BLaER1 treated with 17β-estradiol and CSF1 and Interleukin-3, amounts not matched to agents 10 nM and 100 nM (cell line): ENCODE measurements around the gene SLC26A11.
A peak's percentile ranks its signal among the peaks of the same experiment; 100 is the strongest.
"Not testable (repeated sequence)": the region's sequence is repeated elsewhere in the genome, so short reads cannot be mapped to it uniquely, and the experiment has no call there.

Experiments used
- H3K27ac ChIP-seq, 11 experiments: shearing (Covaris generic); formaldehyde crosslinking; 2 replicates each; pipeline ENCODE4 v1.8.1; 2022
- H3K27me3 ChIP-seq, 11 experiments: shearing (Covaris generic); formaldehyde crosslinking; 2 replicates each; pipeline ENCODE4 v1.8.1; 2022
- H3K36me3 ChIP-seq, 11 experiments: shearing (Covaris generic); formaldehyde crosslinking; 2 replicates each; pipeline ENCODE4 v1.8.1; 2022
- H3K4me1 ChIP-seq, 10 experiments: shearing (Covaris generic); formaldehyde crosslinking; 2 replicates each; pipeline ENCODE4 v1.8.1; 2022
- H3K4me2 ChIP-seq, 11 experiments: shearing (Covaris generic); formaldehyde crosslinking; 2 replicates each; pipeline ENCODE4 v1.8.1; 2022
- H3K4me3 ChIP-seq, 10 experiments: shearing (Covaris generic); formaldehyde crosslinking; 2 replicates each; pipeline ENCODE4 v1.8.1; 2022
- H3K9ac ChIP-seq, 11 experiments: shearing (Covaris generic); formaldehyde crosslinking; 2 replicates each; pipeline ENCODE4 v1.8.1; 2022
- H3K9me3 ChIP-seq, 11 experiments: shearing (Covaris generic); formaldehyde crosslinking; replicated peaks in 1 of 11; 2 replicates each; pipeline ENCODE4 v1.8.1; 2022
- H4K20me1 ChIP-seq, 11 experiments: shearing (Covaris generic); formaldehyde crosslinking; 2 replicates each; pipeline ENCODE4 v1.8.1; 2022
- Cebpa-rat ChIP-seq, 11 experiments: shearing (Covaris generic); IDR thresholded peaks; 2 replicates each; pipeline ENCODE4 v1.8.1; 2022

The SLC26A11 gene

DNA sequence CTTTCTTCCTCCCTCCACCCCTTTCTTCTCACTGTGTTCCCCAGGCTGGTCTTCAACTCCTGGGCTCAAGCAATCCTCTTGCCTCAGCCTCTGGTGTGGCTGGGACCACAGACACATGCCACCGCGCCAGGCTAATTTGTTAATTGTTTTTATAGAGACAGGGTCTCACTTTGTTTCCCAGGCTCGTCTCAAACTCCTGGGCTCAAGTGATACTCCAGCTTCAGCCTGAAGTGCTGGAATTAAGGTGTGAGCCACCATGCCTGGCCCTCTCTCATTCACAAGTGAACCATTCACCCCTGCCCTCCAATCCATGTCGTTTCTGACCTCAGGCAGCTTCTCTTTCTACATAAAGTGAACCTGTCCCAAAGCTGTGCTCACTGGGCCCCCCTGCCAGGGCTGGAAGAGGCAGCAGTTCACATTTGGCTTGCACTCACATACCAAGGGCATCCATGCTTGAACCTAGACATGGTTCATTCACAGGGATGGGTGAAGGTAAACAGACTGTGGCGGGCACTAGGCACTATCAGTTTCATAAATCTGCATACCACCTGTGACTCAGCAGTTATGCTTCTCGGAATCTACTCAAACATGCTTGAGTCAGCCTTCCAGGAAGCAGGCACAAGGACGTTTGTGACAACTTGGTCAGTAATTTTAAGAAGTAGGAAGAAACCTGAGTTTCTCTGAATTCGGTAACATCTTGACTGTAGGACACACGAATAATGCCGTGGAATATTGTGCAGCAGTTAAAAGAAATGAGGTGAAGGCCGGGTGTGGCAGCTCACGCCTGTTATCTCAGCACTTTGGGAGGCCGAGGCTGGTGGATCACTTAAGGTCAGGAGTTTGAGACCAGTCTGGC is 34.4 kb downstream of the SLC26A11 start:
- H3K4me3 ChIP-seq: peak overlapping the region in 3 of 10 experiments; percentile 2 to 20 (median 4); a peak in 2 of 20 replicates
- no peaks in the 10 kb centered on the region for H3K27me3 ChIP-seq
- H3K9me3 ChIP-seq: no peaks in the 10 kb centered on the region
- H3K9ac ChIP-seq: peak overlapping the region; percentile 24 to 76 (median 65); a peak in 20 of 22 replicates
- H3K36me3 ChIP-seq: peaks cover 0 to 18% (median 0%) of the 10 kb centered on the region in 11 experiments; a peak in 3 of 22 replicates
- TF ChIP-seq Cebpa-rat (IDR thresholded peaks at IDR 0.05): no peak
- peaks cover 45 to 69% (median 56%) of the 10 kb centered on the region in 10 experiments for H3K4me1 ChIP-seq
- peak overlapping the region; percentile 48 to 86 (median 78); a peak in 21 of 22 replicates for H3K27ac ChIP-seq
- H3K4me2 ChIP-seq: peak overlapping the region; percentile 52 to 88 (median 78)
- H4K20me1 ChIP-seq: no peaks in the 10 kb centered on the region

DNA sequence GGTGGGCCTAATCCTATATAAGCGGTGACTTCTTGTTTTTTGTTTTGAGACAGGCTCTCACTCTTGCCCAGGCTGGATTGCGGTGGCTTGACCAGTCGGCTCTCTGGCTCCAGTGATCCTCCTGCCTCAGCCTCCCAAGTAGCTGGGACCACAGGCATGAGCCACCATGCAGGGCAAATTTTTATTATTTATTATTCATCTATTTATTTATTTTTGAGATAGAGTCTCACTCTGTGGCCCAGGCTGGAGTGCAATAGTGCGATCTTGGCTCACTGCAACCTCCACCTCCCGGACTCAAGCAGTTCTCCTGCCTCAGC is 35.8 kb downstream of the SLC26A11 start:
- H3K27me3 ChIP-seq: no peaks in the 10 kb centered on the region
- peak overlapping the region in 1 of 11 experiments; percentile 70; a peak in 1 of 22 replicates for H3K9ac ChIP-seq
- peaks cover 51 to 74% (median 62%) of the 10 kb centered on the region in 10 experiments for H3K4me1 ChIP-seq
- peaks cover 0 to 10% (median 0%) of the 10 kb centered on the region in 11 experiments; a peak in 2 of 22 replicates for H3K36me3 ChIP-seq
- no peaks in the 10 kb centered on the region for H4K20me1 ChIP-seq
- H3K27ac ChIP-seq: peak overlapping the region in 6 of 11 experiments; percentile 78 to 86 (median 83); a peak in 7 of 22 replicates
- H3K9me3 ChIP-seq: no peaks in the 10 kb centered on the region
- H3K4me3 ChIP-seq: no peak overlapping the region
- peak overlapping the region in 4 of 11 experiments; percentile 78 to 88 (median 80); a peak in 7 of 22 replicates for H3K4me2 ChIP-seq
- no peak for TF ChIP-seq Cebpa-rat (IDR thresholded peaks at IDR 0.05)

DNA sequence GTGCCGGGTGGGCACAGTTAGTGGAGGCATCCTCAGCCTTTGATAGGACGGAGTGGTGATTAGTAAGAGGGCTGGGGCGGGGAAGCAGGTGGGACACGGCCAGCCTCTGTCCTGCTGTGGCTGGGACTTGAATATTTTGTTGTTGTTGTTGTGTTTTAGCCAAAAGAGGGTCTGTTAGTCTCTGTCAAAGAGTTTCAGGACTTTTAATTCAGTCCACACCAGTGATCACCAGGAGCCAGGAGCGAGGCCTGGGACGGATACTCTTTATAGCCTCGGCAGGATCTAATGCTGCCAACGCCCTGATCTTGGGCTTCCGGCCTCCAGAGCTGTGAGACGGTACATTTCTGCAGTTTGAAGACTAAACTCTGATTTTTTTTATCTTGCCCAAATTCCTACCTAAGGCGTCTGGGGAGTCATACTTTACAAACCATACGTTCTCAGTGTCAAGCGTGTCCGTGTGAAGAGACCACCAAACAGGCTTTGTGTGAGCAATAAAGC is 37.5 kb downstream of the SLC26A11 start:
- Histone ChIP-seq H4K20me1 (peaks cover 0 to 9% (median 0%) of the 10 kb centered on the region in 11 experiments; a peak in 7 of 22 replicates), H3K4me3 (no peak overlapping the region), H3K36me3 (peaks cover 0 to under 1% (median 0%) of the 10 kb centered on the region in 11 experiments; a peak in 1 of 22 replicates), H3K9me3 (no peaks in the 10 kb centered on the region), H3K9ac (peak overlapping the region in 5 of 11 experiments; percentile 1 to 37 (median 27); a peak in 7 of 22 replicates), H3K4me2 (peak overlapping the region; percentile 38 to 99 (median 94); a peak in 21 of 22 replicates), H3K4me1 (peaks cover 65 to 83% (median 73%) of the 10 kb centered on the region in 10 experiments), H3K27ac (peak overlapping the region in 5 of 11 experiments; percentile 35 to 93 (median 56); a peak in 13 of 22 replicates), H3K27me3 (no peaks in the 10 kb centered on the region)
- TF ChIP-seq Cebpa-rat (IDR thresholded peaks at IDR 0.05): no peak

DNA sequence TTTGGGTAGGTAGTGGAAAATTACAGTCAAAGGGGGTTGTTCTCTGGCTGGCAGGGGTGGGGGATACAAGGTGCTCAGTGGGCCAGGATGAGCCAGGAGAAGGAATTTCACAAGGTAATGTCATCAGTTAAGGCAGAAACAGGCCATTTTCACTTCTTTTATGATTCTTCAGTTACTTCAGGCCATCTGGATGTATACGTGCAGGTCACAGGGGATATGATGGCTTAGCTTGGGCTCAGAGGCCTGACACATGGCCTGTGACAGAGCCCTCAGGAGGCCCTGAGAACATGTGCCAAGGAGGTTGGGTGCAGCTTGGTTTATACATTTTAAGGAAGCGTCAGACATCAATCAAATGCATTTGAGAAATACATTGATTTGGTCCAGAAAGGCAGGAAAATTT is 38.1 kb downstream of the SLC26A11 start:
- H4K20me1 ChIP-seq: peaks cover 0 to 15% (median 0%) of the 10 kb centered on the region in 11 experiments; a peak in 7 of 22 replicates
- not testable (repeated sequence) for H3K9me3 ChIP-seq, H3K36me3 ChIP-seq, H3K27me3 ChIP-seq, H3K4me3 ChIP-seq
- peak overlapping the region; percentile 22 to 99 (median 94); a peak in 21 of 22 replicates for H3K4me2 ChIP-seq
- H3K9ac ChIP-seq: peak overlapping the region in 2 of 11 experiments; percentile 32 to 48; a peak in 2 of 22 replicates
- peak overlapping the region in 4 of 11 experiments; percentile 16 to 94 (median 92); a peak in 6 of 22 replicates for H3K27ac ChIP-seq
- H3K4me1 ChIP-seq: peaks cover 70 to 83% (median 76%) of the 10 kb centered on the region in 10 experiments

DNA sequence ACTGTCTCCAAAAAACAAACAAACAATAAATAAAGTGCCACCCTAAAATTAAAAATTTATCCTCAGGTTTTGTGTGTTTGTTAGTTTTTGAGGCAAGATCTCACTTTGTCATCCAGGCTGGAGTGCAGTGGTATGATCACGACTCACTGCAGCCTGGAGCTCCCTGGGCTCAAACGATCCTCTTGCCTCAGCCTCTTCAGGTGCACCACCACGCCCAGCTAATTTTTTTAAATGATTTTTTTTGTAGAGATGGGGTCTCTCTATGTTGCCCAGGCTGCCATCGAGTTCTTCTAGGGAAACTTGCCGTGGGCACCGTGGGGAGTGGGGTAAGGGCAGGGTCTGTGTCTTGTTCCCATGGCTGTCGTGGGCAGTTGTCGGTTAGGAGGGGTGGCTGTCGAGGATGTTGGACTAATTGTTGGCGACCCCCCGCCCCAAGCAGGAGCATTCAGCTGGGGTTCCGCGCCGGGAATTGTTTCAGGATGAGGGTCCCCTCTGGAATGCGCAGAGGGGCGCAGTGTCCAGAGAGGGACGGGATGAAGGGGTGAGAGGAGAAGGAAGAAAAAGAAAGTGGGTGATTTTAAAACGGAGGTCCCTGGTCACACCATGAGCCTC is 39.3 kb downstream of the SLC26A11 start:
- Histone ChIP-seq H3K9ac (peak overlapping the region; percentile 84 to 89 (median 88)), H4K20me1 (peaks cover 0 to 26% (median 5%) of the 10 kb centered on the region in 11 experiments; a peak in 13 of 22 replicates), H3K27ac (peak overlapping the region; percentile 87 to 94 (median 90)), H3K9me3 (no peaks in the 10 kb centered on the region), H3K4me1 (peaks cover 68 to 83% (median 74%) of the 10 kb centered on the region in 10 experiments), H3K36me3 (0 out of 22 replicates have a peak, but pooled peaks cover 0 to under 1% (median 0%) of the 10 kb centered on the region in 11 experiments), H3K27me3 (no peaks in the 10 kb centered on the region), H3K4me2 (peak overlapping the region; percentile 90 to 99 (median 95)), H3K4me3 (peak overlapping the region; percentile 55 to 74 (median 66))
- no peak for TF ChIP-seq Cebpa-rat (IDR thresholded peaks at IDR 0.05)

DNA sequence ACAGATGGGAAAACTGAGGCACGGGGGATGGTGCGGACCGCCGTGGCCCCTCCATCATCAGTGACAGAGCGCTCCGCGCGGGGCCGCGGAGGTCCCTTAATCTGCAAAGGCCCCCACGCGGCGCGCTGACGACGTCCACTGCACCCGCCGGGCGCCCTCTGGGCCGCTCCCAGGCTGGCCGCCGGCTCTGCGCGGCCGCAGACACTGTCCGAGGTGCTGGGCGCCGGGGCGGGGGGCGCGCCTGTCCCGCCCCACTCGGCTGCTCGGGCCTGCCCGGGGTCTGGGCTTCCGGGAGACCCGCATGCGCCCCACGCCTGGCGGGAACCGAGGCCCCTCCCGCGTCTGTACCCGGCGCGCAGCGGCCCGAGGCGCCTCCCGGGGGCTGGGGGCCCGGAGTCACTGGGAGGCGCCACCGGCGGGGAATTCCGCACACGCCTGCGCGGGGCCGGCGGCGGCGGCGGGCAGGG is 39.9 kb downstream of the SLC26A11 start:
- peaks cover 0 to 6% (median 0%) of the 10 kb centered on the region in 11 experiments; a peak in 4 of 22 replicates for H3K36me3 ChIP-seq
- H3K27me3 ChIP-seq: no peaks in the 10 kb centered on the region
- H3K27ac ChIP-seq: peak overlapping the region; percentile 87 to 94 (median 90)
- TF ChIP-seq Cebpa-rat (IDR thresholded peaks at IDR 0.05): no peak
- H3K4me3 ChIP-seq: peak overlapping the region; percentile 55 to 74 (median 66)
- H4K20me1 ChIP-seq: peaks cover 0 to 31% (median 10%) of the 10 kb centered on the region in 11 experiments; a peak in 14 of 22 replicates
- H3K9ac ChIP-seq: peak overlapping the region; percentile 84 to 89 (median 88)
- peak overlapping the region; percentile 90 to 99 (median 95) for H3K4me2 ChIP-seq
- peaks cover 68 to 83% (median 74%) of the 10 kb centered on the region in 10 experiments for H3K4me1 ChIP-seq
- no peaks in the 10 kb centered on the region for H3K9me3 ChIP-seq

DNA sequence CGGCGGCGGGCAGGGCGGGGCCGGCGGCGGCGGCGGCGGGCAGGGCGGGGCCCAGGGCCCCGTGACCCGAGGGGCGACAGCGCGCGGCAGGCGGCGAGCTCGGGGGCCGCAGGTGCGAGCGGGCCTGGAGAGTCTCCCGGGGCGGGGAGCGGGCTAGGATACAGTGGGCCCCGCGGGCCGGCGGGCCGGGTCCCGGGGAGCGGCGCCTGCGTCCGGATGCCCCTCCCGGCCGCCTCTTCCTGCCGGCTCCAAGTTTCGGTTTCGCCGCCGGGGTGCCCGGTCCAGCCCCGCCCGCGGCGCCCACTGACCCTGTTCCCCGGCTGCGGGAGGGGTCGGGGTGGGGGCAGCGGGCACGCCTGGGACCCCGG is 40.5 kb downstream of the SLC26A11 start, which contains the start of gene RNF213:
Gene RNF213 (plus strand): TSS at position 62 of the 368 bp plus-strand sequence. CDS start 2,830 bp downstream, outside the sequence.
- peak within 1 kb of the TSS; percentile 71 to 97 (median 80) for H3K4me3 ChIP-seq
- H3K27ac ChIP-seq: peak within 1 kb of the TSS; percentile 88 to 98 (median 94)
- no peaks in the 10 kb centered on the region for H3K9me3 ChIP-seq
- peak within 1 kb of the TSS; percentile 87 to 97 (median 93) for H3K9ac ChIP-seq
- peaks cover 69 to 83% (median 76%) of the 10 kb centered on the region in 10 experiments for H3K4me1 ChIP-seq
- peaks cover under 1 to 12% (median 5%) of the 10 kb centered on the region in 11 experiments; a peak in 18 of 22 replicates for H3K36me3 ChIP-seq
- H4K20me1 ChIP-seq: peaks cover 0 to 38% (median 10%) of the 10 kb centered on the region in 11 experiments; a peak in 15 of 22 replicates
- H3K4me2 ChIP-seq: peak within 1 kb of the TSS; percentile 94 to 100 (median 100)
- H3K27me3 ChIP-seq: no peaks in the 10 kb centered on the region
- TF ChIP-seq Cebpa-rat (IDR thresholded peaks at IDR 0.05): no peak
